HepG2 (cell line): ENCODE data around the gene MAN1A1. TPM values are rescaled to one million over a fixed set of nuclear protein-coding genes. Genes with fewer than 3 reads are reported as not detected.
A peak's percentile ranks its signal among the peaks of the same experiment; 100 is the strongest.

Source experiments
- ATAC-seq: fragments of 200-7000 bp; cut with Tn5 transposase; 3 replicates; pipeline ENCODE4 v1.9.1; 2020; ENCODE audit warnings: mild to moderate bottlenecking, moderate library complexity
- BruUV-seq: library from RNA; stranded (reverse); fragments of 400-500 nt; replicated peaks from 2 replicates; lab custom pipeline; 2021; lab: Mats Ljungman, UMichigan
- CTCF ChIA-PET: fragments of 300-600 bp; formaldehyde crosslinking; extraction: SDS; loops from one replicate; lab custom pipeline; 2021; ENCODE audit warnings: low total read pairs, inconsistent platforms, low intra/inter-chr PET ratio; lab: Yijun Ruan, JAX
- POLR2A ChIA-PET: fragments of 350-600 bp; sonication (Branson Sonifier 250); formaldehyde crosslinking; loops from one replicate; lab custom pipeline; 2020; ENCODE audit warnings: antibody characterized with exemption, inconsistent platforms; lab: Yijun Ruan, JAX
- DNase-seq: peaks from one replicate; pipeline ENCODE4 v3.0.0-alpha.2; 2015; ENCODE audit warnings: low spot score
- FAIRE-seq: peaks from 3 replicates; lab custom pipeline; 2011; peaks lifted over from hg19 to GRCh38; lab: Jason Lieb, UNC
- H2AFZ ChIP-seq: one replicate; pipeline ENCODE4 v1.6.1; 2011; ENCODE audit warnings: low read length, inconsistent platforms
- H3K27ac ChIP-seq: fragments of 300-600 bp; 3 replicates; pipeline ENCODE4 v1.8.0; 2011; ENCODE audit warnings: mixed run types, mild to moderate bottlenecking, mixed read lengths, low read length, inconsistent platforms; ENCODE audit not compliant: insufficient read depth; ENCODE audit errors: extremely low read length
- H3K27me3 ChIP-seq, 2 experiments: fragments of 200-600 bp in 1 of 2; 2 replicates in 1 of 2; 3 replicates in 1 of 2; pipeline versions ENCODE4 v1.6.0 to v1.8.0; 2011; ENCODE audit warnings: low read length in 2 of 2, mild to moderate bottlenecking in 2 of 2, moderate library complexity in 2 of 2, inconsistent platforms in 1 of 2; ENCODE audit not compliant: insufficient read depth in 2 of 2, control insufficient read depth in 1 of 2
- H3K36me3 ChIP-seq, 2 experiments: fragments of 200-600 bp in 1 of 2; replicated peaks in 1 of 2; 2 replicates in 1 of 2; 3 replicates in 1 of 2; pipeline versions ENCODE4 v1.5.1 to v1.8.0; 2011; ENCODE audit warnings: low read length in 2 of 2, inconsistent platforms in 1 of 2; ENCODE audit not compliant: insufficient read depth in 2 of 2, control insufficient read depth in 1 of 2
- H3K4me1 ChIP-seq: 2 replicates; pipeline ENCODE4 v1.5.1; 2012; ENCODE audit warnings: low read length, inconsistent platforms; ENCODE audit not compliant: insufficient read depth
- H3K4me2 ChIP-seq: 2 replicates; pipeline ENCODE4 v1.6.0; 2011; ENCODE audit warnings: low read depth, low read length, inconsistent platforms
- H3K4me3 ChIP-seq, 3 experiments: fragments of 200-600 bp in 1 of 3; sonication (generic), shearing (Covaris generic) in 1 of 3; replicated peaks in 1 of 3; 2 replicates each; pipeline ENCODE4 v1.5.1; 2011 to 2016; ENCODE audit warnings: low read length in 3 of 3, inconsistent platforms in 2 of 3, low read depth in 2 of 3, mild to moderate bottlenecking in 2 of 3, control low read depth in 1 of 3, mixed read lengths in 1 of 3; ENCODE audit not compliant: insufficient read depth in 1 of 3
- H3K79me2 ChIP-seq: one replicate; pipeline ENCODE4 v1.6.1; 2011; ENCODE audit warnings: low read length, inconsistent platforms; ENCODE audit not compliant: insufficient read depth
- H3K9ac ChIP-seq: 2 replicates; pipeline ENCODE4 v1.6.0; 2011; ENCODE audit warnings: mild to moderate bottlenecking, low read depth, low read length, inconsistent platforms; ENCODE audit not compliant: insufficient read depth
- H3K9me3 ChIP-seq: 2 replicates; pipeline ENCODE4 v1.5.1; 2012; ENCODE audit warnings: mild to moderate bottlenecking, low read length
- H4K20me1 ChIP-seq: 2 replicates; pipeline ENCODE4 v1.6.0; 2011; ENCODE audit warnings: inconsistent platforms, mild to moderate bottlenecking, low read length, moderate library complexity; ENCODE audit not compliant: insufficient read depth
- CEBPB ChIP-seq: IDR thresholded peaks from 2 replicates; pipeline ENCODE4 v1.6.1; 2011; ENCODE audit warnings: low read depth, low read length, improper control_type of control experiment, borderline replicate concordance
- IRF2 ChIP-seq: IDR thresholded peaks from 2 replicates; pipeline ENCODE4 v1.6.1; 2018; ENCODE audit warnings: missing genetic modification reagents, missing compliant biosample characterization
- KDM5A ChIP-seq: fragments of 200-600 bp; sonication (generic); IDR thresholded peaks from 2 replicates; pipeline ENCODE4 v1.7.0; 2018; ENCODE audit warnings: antibody characterized with exemption, mild to moderate bottlenecking, low read length, borderline replicate concordance
- NR2F1 ChIP-seq, 2 experiments: fragments of 450-650 bp in 1 of 2; formaldehyde crosslinking in 1 of 2; IDR thresholded peaks; 2 replicates each; pipeline versions ENCODE4 v1.5.0 to v1.6.1; 2016 to 2020; ENCODE audit warnings: mild to moderate bottlenecking in 1 of 2, missing compliant biosample characterization in 1 of 2, missing genetic modification reagents in 1 of 2, moderate library complexity in 1 of 2
- PAWR ChIP-seq: sonication (generic); formaldehyde crosslinking; IDR thresholded peaks from 2 replicates; pipeline ENCODE4 v1.4.0; 2020; ENCODE audit warnings: missing genetic modification reagents, mild to moderate bottlenecking, borderline replicate concordance
- POLR2AphosphoS2 ChIP-seq: IDR thresholded peaks from 2 replicates; pipeline ENCODE4 v1.6.1; 2011; ENCODE audit warnings: low read depth, low read length, improper control_type of control experiment
- RBFOX2 ChIP-seq: fragments of 200-400 bp; formaldehyde crosslinking; IDR thresholded peaks from 2 replicates; pipeline ENCODE4 v1.6.1; 2017; ENCODE audit warnings: low read depth, mild to moderate bottlenecking, low read length
- RBM22 ChIP-seq: fragments of 200-400 bp; formaldehyde crosslinking; optimal IDR thresholded peaks from 2 replicates; pipeline ENCODE3; 2017; ENCODE audit warnings: mild to moderate bottlenecking, low read length, moderate library complexity
- SRSF9 ChIP-seq: fragments of 200-400 bp; formaldehyde crosslinking; IDR thresholded peaks from 2 replicates; pipeline ENCODE4 v1.6.1; 2018; ENCODE audit warnings: borderline replicate concordance, mild to moderate bottlenecking, low read depth, low read length; ENCODE audit not compliant: insufficient read depth, poor library complexity, severe bottlenecking
- TCF7L2 ChIP-seq: IDR thresholded peaks from 2 replicates; pipeline ENCODE4 v1.6.1; 2011; ENCODE audit warnings: mild to moderate bottlenecking, low read depth, low read length, moderate library complexity
- ZNF776 ChIP-seq: sonication (generic); formaldehyde crosslinking; IDR thresholded peaks from 2 replicates; pipeline ENCODE4 v1.4.0; 2020; ENCODE audit warnings: mild to moderate bottlenecking, missing genetic modification reagents
- WGBS: methylation state at CpG from one replicate; pipeline ENCODE4 v1.1.6; 2017; ENCODE audit warnings: low lambda C conversion rate; 5-methylcytosine and 5-hydroxymethylcytosine counted together
- in situ Hi-C: cut with HindIII; loops from 2 replicates; pipeline ENCODE4 v1.10.0; 2017; ENCODE audit warnings: low pct_unique_long_range_greater_than_20kb; ENCODE audit not compliant: extremely low pct_ligation_motif_present
- intact Hi-C: fragments of 100-400 bp; cut with micrococcal nuclease; formaldehyde crosslinking; loops from one replicate; pipeline ENCODE4 v1.10.0; 2022; ENCODE audit not compliant: unreplicated experiment
- polyA plus RNA-seq, 8 experiments: library from polyadenylated mRNA; depleted of rRNA in 3 of 8; stranded (reverse) in 7 of 8; unstranded in 1 of 8; fragments of >200 nt; fragmentation: Illumina TruSeq in 4 of 8; extraction: Trizol in 4 of 8; gene quantifications; 2 replicates each; pipeline versions ENCODE4 v1.2.1 to v1.2.3, GENCODE V29; 2011 to 2016; ENCODE audit warnings: low read depth in 4 of 8, missing spikeins in 1 of 8, mixed read lengths in 1 of 8; ENCODE audit not compliant: insufficient read depth in 1 of 8
- total RNA-seq, 5 experiments: library from RNA; depleted of rRNA; stranded (reverse); fragments of >200 nt; fragmentation: Illumina TruSeq; extraction: Trizol; gene quantifications; 2 replicates each; pipeline ENCODE4 v1.2.3, GENCODE V29; 2016; ENCODE audit warnings: low read depth in 1 of 5
- TF ChIP-seq, protein P1 (sequence below), 2 experiments: sonication (generic) in 1 of 2; formaldehyde crosslinking in 1 of 2; IDR thresholded peaks; 2 replicates each; pipeline versions ENCODE4 v1.6.1 to v1.9.0; 2014 to 2022; ENCODE audit warnings: antibody characterized with exemption in 1 of 2, borderline replicate concordance in 1 of 2, inconsistent platforms in 1 of 2, low read depth in 1 of 2, missing genetic modification reagents in 1 of 2

MAN1A1 gene
- total and polyA plus RNA-seq, 2 of the 13 experiments (the other 11 are each of a cell fraction or from before 2014, with no cell fraction given), result 156 to 236 TPM

DNA sequence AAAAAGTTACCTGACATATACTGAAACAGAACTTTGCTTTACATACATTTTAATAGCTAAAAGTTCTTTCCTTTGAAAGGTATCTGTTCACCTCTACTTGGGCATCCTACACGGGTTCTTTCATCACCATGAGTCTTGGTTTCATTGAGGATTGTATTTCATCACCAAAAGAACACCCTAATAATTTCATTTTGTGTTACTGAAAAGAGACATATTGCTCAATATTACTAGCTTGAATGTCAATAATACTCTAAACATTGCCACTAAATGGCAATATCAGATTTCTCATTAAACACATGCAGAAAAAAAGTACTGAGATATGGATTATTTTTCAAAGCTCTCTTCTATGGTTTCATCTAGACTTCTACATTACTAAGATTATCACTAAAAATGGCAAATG, 30.8 kb downstream of the MAN1A1 start:
- H2AFZ ChIP-seq, result no peak overlapping the region
- ATAC-seq (no peak), DNase-seq (no peak), FAIRE-seq (no peak)
- H3K4me1 ChIP-seq, result peaks cover 74% of the 10 kb centered on the region
- peaks cover 89% of the 10 kb centered on the region for H4K20me1 ChIP-seq
- BruUV-seq, result no TSS peak
- peaks cover 13 to 64% of the 10 kb centered on the region in 2 experiments for H3K36me3 ChIP-seq
- in situ Hi-C loops (no loop called here), intact Hi-C loops (no loop called here)
- H3K79me2 ChIP-seq, result peaks cover 100% of the 10 kb centered on the region
- H3K9ac ChIP-seq, result no peak overlapping the region
- no peaks in the 10 kb centered on the region for H3K9me3 ChIP-seq
- TF ChIP-seq IRF2 (CRISPR knock-in tag) (no peak), RBFOX2 (0 out of 2 replicates have a peak, but pooled peaks have one; percentile 35), POLR2AphosphoS2 (peak; percentile 73), SRSF9 (no peak), ZNF776 (CRISPR knock-in tag) (no peak), CEBPB (peak; percentile 78), KDM5A (no peak)
- WGBS, result 93% methylated on average over 1 of the region's 1 CpG
- CTCF ChIA-PET, result no interaction called here
- H3K27ac ChIP-seq, result no peak overlapping the region
- H3K4me3 ChIP-seq, result no peak overlapping the region
- POLR2A ChIA-PET, result no interaction called here
- no peaks in the 10 kb centered on the region for H3K27me3 ChIP-seq
- H3K4me2 ChIP-seq, result no peak overlapping the region

GRCh38 chr6:119318176-119318575, 31.4 kb downstream of the MAN1A1 start:
- no peak for DNase-seq
- Histone ChIP-seq H4K20me1 (peaks cover 89% of the 10 kb centered on the region), H3K4me3 (no peak overlapping the region), H3K9me3 (no peaks in the 10 kb centered on the region), H3K9ac (no peak overlapping the region), H3K36me3 (peaks cover 13 to 64% of the 10 kb centered on the region in 2 experiments), H3K79me2 (peaks cover 100% of the 10 kb centered on the region), H3K27ac (no peak overlapping the region), H2AFZ (no peak overlapping the region), H3K4me2 (no peak overlapping the region), H3K4me1 (peaks cover 74% of the 10 kb centered on the region), H3K27me3 (no peaks in the 10 kb centered on the region)
- POLR2A ChIA-PET, result no interaction called here
- ATAC-seq, result no peak
- 98% methylated on average over 1 of the region's 1 CpG for WGBS
- intact Hi-C loops, result no loop called here
- in situ Hi-C loops, result no loop called here
- CTCF ChIA-PET, result no interaction called here
- BruUV-seq, result no TSS peak
- FAIRE-seq, result no peak
- TF ChIP-seq NR2F1 (CRISPR knock-in tag; IDR thresholded peaks at IDR 0.05) (no peak), RBM22 (peak; percentile 94), PAWR (CRISPR knock-in tag) (no peak), TCF7L2 (no peak)
- TF ChIP-seq, protein P1, sequence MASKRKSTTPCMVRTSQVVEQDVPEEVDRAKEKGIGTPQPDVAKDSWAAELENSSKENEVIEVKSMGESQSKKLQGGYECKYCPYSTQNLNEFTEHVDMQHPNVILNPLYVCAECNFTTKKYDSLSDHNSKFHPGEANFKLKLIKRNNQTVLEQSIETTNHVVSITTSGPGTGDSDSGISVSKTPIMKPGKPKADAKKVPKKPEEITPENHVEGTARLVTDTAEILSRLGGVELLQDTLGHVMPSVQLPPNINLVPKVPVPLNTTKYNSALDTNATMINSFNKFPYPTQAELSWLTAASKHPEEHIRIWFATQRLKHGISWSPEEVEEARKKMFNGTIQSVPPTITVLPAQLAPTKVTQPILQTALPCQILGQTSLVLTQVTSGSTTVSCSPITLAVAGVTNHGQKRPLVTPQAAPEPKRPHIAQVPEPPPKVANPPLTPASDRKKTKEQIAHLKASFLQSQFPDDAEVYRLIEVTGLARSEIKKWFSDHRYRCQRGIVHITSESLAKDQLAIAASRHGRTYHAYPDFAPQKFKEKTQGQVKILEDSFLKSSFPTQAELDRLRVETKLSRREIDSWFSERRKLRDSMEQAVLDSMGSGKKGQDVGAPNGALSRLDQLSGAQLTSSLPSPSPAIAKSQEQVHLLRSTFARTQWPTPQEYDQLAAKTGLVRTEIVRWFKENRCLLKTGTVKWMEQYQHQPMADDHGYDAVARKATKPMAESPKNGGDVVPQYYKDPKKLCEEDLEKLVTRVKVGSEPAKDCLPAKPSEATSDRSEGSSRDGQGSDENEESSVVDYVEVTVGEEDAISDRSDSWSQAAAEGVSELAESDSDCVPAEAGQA (IDR thresholded peaks at IDR 0.05; ENCODE audit: low read depth), result no peak
- TF ChIP-seq, protein P1 (CRISPR knock-in tag; IDR thresholded peaks at IDR 0.05; ENCODE audit: borderline replicate concordance), result no peak
